Stimulated activated CD8-positive, alpha-beta memory T cell treated with anti-CD3 and anti-CD28 coated beads, Interleukin-4, amount 100 ng/mL, for 48 hours (primary cell): Measurements from ENCODE around the gene GAS2L1.
"Not testable (repeated sequence)": the region's sequence is repeated elsewhere in the genome, so short reads cannot be mapped to it uniquely, and the experiment has no call there.

Experiments used
- DNase-seq: peaks from one replicate; pipeline ENCODE4 v3.0.0-alpha.2; 2020

The GAS2L1 gene

GRCh38 chr22:29344137-29344536 lies 37.7 kb downstream of the GAS2L1 start:
- DNase-seq: no peak

GRCh38 chr22:29344889-29345288 lies 38.4 kb downstream of the GAS2L1 start:
- DNase-seq: not testable (repeated sequence)

GRCh38 chr22:29345932-29346331 lies 39.5 kb downstream of the GAS2L1 start:
- DNase-seq: no peak

GRCh38 chr22:29346659-29347058 lies 40.2 kb downstream of the GAS2L1 start:
- DNase-seq: no peak

- no peak for DNase-seq
Measured at GRCh38 chr22:29348041-29348440, 41.6 kb downstream of the GAS2L1 start.

GRCh38 chr22:29348956-29349355 lies 42.5 kb downstream of the GAS2L1 start:
- no peak for DNase-seq

GRCh38 chr22:29351042-29351441 lies 44.6 kb downstream of the GAS2L1 start:
- no peak for DNase-seq

GRCh38 chr22:29351891-29352290 lies 45.4 kb downstream of the GAS2L1 start:
- DNase-seq: no peak

- no peak for DNase-seq
Measured at GRCh38 chr22:29352778-29353177, 46.3 kb downstream of the GAS2L1 start.

GRCh38 chr22:29353286-29353685 lies 46.8 kb downstream of the GAS2L1 start:
- no peak for DNase-seq

- no peak for DNase-seq
Measured at GRCh38 chr22:29353860-29354259, 47.4 kb downstream of the GAS2L1 start.

- DNase-seq: not testable (repeated sequence)
Measured at GRCh38 chr22:29357193-29357890, 50.9 kb downstream of the GAS2L1 start.

GRCh38 chr22:29359469-29359868 lies 53.0 kb downstream of the GAS2L1 start:
- DNase-seq: no peak
